D341Med (cell line): Measurements from ENCODE around the gene MICAL2.

Experiments
- DNase-seq: peaks from one replicate; pipeline ENCODE4 v3.0.0; 2012; ENCODE audit warnings: low spot score

The MICAL2 gene

DNA sequence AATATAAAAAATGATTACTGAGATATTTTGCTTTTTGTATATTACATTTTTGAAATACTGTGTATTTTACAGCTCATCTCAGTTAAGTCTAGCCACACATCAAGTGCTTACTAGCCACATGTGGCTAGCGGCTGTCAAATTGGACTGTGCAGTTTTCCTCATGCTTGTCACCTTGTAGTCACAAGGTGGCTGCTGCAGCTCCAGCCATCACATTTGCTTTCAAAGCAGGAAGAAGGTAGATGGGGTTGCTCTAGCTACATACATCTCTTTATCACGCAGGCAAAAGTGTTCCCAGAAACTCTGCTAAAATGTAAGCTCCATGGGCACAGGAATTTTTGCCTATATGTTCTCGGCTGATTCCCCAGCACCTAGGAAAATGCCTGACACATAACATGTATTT is 61.5 kb downstream of the MICAL2 start:
- DNase-seq: no peak

DNA sequence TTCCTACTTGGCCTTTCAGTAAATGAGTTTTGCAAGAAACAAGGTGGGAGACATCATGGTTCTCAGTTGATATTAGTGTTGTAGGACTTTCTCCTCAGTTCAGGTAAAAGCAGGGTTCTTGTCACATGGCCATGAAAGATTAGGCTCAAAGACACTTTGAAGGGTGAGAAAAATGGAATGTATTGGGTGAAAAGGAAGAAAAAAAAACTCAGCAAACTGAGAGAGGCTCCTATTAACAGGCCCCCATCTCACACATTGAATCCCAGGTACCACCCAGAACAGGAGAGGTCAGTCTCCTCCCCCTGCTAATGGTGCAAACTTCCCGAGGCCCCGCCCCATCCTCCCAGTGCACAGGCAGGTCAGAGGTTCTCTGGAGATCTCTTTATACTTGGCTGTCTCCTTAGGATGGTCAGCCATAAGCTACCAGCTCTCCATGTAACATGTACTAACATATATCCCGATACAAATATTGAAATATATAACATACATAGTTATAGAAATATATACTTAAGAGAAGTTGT is 62.2 kb downstream of the MICAL2 start:
- no peak for DNase-seq

DNA sequence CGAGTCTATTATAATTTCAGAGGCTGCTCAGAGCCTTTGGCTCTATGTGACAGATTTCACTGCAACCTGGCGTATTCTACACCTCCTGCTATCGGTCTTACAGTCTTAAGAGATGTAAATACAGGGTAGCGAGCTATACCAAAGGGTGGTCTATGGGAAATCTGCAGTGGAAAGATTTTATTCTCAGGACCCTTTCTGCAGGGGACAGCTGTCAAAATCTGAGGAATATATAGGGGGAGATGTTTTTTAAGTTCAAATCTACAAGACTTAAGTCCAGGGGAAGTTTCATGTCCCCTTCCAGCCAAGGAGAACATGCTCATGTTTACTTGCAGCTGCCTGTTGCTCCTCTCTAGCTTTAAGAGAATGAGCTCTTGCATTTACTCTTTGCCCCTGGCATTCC is 62.7 kb downstream of the MICAL2 start:
- no peak for DNase-seq

GRCh38 chr11:12174128-12174476 is 63.7 kb downstream of the MICAL2 start:
- DNase-seq: no peak

- DNase-seq: no peak
These were observed 64.2 kb downstream of the MICAL2 start for GRCh38 chr11:12174477-12175143.

DNA sequence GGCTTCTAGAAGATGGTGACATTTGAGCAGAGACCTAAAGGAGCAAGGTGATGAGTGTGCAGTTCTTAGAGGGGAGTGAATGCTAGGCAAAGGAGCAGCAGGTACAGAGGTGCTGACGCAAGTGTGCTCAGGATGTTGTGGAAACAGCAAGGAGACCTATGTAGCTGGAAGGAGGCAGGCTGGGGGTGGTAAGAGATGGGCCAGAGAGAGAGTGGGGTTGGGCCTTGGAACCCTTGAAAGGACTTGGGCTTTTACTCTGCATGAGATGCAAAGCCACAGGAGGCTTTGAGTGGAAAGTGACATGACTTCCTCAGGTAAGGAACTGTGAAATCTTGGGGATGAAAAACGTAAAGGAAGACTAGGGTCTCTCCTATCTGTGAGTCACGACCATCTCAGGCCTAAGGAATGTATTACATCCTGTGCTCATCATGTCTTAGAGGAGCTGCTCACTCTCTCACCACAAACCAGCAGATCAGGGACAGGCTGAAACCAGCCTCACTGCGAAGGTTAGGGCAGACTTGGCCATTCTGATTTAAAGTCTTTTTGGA is 65.4 kb downstream of the MICAL2 start:
- DNase-seq: no peak

DNA sequence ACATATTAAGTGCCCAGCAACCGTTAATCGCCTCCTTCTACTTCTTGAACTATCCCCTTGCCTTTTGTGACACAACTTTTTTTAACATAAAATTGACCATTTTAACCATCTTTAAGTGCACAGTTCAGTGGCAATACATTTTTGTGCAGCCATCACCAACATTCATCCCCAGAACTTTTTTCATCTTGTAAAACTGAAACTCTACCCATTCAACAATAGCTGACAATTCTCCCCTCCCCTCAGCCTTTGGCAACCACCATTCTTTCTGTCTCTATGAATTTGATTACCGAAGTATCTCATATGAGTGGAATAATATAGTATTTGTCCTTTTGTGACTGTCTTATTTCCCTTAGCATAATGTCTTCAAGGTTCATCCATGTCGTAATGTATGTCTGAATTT is 66.0 kb downstream of the MICAL2 start:
- DNase-seq: no peak

- no peak for DNase-seq
These were observed 67.4 kb downstream of the MICAL2 start for GRCh38 chr11:12177739-12178338.

GRCh38 chr11:12179019-12179418 is 68.6 kb downstream of the MICAL2 start:
- DNase-seq: no peak

DNA sequence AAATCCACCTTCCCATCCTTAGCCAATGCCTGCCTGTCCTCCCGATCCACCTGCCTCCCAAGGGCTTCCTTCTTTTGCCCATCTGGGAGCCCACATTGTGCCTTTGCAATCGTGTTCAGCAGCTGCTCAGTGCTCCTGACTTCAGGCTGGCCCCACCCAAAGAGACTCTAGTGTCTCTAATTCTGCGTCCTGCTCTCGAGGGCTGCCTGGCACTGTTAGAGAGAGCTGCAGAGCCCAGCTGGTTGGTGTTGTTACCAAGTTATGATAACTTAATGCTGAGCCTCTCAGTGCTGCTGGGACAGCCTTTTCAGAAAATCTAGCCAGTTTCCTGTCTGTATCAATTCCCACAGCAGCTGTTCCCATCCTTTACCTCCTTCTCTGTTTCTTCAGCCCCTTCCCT is 69.1 kb downstream of the MICAL2 start:
- no peak for DNase-seq

DNA sequence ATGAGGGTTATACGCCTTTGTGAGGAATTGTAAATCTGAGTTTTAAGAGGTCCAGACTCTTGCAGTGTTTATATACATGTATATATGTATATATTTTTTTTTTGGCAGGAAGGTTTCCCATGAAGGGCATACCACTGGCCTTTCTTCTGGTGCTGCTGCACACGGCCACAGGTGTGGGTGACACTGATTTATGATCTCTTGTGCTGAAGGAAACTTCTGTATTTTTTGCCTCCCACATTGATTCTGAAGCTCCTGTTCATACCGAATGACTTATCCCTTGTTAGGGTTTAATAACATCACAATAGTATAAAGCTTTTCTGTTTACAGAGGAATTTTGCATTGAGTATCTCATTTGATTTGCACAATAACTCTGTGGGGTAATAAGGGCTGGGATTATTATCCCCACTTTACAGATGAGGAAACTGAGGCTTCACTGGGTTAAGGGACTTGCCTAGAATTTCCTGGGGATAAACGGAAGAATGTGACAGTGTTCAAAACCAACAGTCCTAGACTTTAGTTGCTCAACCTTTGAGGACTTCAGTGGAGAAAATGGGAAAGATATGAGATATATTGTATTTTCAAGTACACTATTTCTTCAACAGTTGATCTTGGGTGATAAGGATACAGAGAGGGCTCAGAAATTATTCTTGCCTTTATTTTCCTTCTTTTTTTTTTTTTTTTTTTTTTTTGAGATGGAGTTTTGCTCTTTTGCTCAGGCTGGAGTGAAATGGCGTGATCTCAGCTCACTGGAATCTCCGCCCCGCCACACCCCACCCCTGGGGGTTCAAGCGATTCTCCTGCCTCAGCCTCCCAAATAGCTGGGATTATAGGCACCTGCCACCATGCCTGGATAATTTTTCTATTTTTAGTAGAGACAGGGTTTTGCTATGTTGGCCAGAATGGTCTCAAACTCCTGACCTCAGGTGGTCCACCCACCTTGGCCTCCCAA is 70.1 kb downstream of the MICAL2 start:
- DNase-seq: no peak

GRCh38 chr11:12182302-12182675 is 71.9 kb downstream of the MICAL2 start:
- DNase-seq: no peak

DNA sequence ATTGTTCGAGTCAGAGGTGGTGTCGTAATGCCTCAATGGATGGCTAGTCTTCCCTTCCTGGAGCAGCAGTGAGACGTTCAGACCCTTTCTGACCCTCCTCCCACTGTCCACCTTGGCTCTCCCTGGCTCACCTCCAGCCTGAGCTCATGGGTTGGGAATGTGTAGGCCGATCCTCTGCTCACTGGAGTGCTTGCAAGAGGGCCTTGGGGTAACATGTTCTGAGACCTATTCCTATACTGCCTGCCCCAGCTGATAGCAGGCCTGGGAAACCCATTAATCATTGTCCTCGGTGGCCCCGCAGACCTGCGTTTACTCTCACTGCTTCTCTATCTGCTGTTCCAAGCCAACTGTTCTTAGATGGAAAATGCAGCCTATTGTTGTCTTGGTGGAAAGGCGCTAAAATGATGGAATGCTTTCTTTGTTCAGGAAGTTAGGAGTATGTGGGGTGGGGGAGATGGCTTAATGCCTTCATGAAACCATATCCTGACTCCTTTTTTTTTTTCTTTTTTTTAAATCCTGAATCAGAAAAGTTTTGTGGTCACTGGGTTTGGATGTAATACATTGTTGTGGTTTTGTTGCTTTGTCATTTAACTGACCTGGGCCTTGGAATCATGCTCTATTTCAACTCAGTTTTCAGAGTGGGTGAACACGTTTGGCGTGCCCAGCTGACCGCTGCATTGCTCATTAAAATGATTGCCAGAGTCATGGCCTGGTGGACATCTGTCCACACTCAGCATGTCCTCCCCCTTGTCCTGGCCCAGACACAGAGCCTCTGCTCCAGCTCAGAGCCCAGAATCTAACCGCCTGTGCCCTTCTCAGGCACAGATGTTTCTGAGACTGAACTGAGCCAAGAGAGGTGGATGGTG is 72.5 kb downstream of the MICAL2 start:
- DNase-seq: no peak

DNA sequence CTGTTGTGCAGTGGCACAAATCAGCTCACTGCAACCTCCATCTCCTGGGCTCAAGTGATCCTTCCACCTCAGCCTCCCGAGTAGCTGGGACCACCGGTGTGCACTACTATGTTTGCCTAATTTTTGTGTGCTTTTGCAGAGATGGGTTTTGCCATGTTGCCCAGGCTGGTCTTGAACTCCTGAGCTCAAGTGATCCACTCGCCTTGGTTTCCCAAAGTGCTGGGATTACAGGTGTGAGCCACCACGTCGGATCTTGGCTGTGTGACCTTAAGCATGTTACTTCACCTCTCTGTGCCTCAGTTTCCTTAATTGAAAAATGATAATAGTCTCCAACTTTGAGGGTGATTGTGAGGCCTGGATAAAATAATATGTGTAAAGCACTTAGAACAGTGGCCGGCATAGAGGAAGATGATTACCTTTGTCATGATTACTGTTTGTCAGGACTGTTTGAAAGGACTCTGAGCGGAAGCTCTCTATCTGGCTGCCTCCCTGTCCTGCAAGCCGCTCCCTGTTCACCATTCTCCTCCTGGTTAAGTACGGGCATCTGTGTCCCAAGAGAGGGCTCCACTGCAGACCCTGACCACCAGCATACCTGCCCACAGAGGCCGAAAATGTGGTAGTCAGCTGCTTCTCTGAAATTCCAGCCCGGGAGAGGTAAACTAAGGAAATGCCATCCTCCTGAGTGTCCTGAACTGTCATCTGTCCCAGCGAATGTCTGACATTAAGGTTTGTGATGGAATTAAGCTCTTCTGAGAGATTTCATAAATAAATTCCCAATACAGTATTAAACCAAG is 73.6 kb downstream of the MICAL2 start:
- no peak for DNase-seq

DNA sequence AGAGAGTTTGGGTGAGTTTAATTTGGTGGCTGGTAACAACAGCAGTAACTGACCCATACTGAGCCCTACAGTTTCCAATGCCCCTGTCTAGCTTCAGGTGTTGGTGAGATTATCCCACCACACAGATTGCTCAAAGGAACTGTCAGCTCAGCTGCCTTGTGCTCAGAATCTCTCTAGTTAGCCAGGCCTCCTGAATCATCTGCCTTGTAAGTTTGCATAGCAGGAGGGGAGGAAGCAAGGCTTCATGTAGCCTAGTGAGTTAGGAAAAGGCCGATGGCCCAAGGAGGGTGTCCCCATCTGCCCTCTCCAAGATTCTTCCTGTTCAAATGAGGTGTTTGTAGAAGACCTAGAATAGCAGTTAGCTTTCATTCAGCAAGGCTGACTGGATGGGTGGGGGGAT is 74.3 kb downstream of the MICAL2 start:
- DNase-seq: no peak

DNA sequence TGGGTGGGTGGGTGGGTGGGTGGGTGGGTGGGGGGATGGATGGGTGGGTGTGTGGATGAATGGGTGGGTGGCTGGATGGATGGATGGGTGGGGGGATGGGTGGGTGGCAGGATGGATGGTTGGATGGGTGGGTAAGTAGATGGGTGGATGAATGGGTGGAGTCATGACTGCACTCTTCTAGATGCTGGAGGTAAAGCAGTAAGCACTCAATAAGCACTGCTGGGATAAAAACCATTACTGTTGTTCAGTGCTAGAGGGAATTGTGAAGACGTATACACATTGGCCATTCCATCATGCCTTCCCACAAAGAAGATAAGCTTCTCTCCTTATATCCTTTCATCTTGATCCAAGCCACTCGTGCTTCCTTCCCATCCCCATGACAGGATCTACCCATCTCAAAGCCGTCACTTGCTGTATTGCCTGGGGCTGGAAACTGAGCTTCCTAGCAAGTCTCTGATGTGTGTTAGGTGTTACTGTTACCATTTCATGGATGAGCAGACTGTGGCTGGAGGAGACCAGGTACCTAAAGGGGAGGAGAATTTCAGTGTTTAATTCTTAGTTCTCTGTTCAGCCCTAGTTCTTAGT is 74.8 kb downstream of the MICAL2 start:
- DNase-seq: no peak

DNA sequence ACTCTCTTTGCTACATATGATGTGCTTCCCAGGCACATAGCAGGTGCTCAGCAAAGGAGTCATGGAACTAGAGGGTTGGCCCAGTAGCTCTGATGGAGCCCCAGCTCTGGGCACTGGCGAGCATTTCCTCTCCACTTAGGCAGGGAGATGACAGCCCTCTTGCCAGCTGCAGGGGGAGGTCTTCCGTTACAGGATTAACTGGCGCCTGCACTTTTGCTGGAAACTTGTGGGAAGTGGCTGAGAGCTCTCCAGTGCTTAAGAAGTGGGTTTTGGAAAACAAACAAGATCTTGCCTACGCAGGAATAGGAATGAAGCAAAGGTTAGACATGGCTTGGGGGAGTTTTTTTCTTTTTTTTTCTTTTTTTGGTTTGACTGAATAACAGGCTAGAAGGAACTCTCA is 75.5 kb downstream of the MICAL2 start:
- peak; percentile 51 for DNase-seq

GRCh38 chr11:12186701-12187100 is 76.3 kb downstream of the MICAL2 start:
- no peak for DNase-seq

DNA sequence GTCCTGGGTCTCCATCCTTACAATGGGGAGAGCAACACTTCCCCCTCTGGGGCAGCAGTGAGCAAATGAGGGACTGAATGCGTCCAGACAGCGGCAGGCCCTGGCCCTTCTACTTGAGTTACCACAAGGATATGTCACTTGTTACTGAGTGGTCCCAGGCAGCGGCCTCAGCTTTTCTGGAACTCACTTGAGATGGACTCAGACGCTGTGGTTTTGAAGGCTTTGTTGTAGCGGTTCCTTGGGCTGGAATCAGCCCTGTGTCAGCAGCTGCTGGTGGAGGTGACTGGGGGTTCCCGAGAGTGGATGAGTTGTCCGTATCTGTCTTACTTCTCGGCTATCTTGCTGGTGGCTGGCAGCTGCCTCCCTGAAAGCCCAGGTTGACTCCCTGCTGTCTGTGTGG is 77.0 kb downstream of the MICAL2 start:
- no peak for DNase-seq

GRCh38 chr11:12188548-12189317 is 78.3 kb downstream of the MICAL2 start:
- DNase-seq: no peak
